Vagina (tissue), 2 donors: ENCODE data around the gene FAM135A. TPM values are rescaled to one million over a fixed set of nuclear protein-coding genes. Genes with fewer than 3 reads are reported as not detected.

Experiments
- DNase-seq, 2 donors: peaks; one replicate each; pipeline ENCODE4 v3.0.0-alpha.2; 2017; ENCODE audit errors: extremely low spot score in 2 of 2
- H3K27ac ChIP-seq: fragments of 200-600 bp; sonication (generic); one replicate; pipeline ENCODE4 v1.5.1; 2019
- H3K27me3 ChIP-seq: fragments of 200-600 bp; sonication (generic); one replicate; pipeline ENCODE4 v1.5.1; 2019
- H3K36me3 ChIP-seq, 2 donors: fragments of 200-600 bp; sonication (generic); one replicate each; pipeline ENCODE4 v1.5.1; 2017 to 2019
- H3K4me1 ChIP-seq: fragments of 200-600 bp; sonication (generic); one replicate; pipeline ENCODE4 v1.5.1; 2019
- H3K4me3 ChIP-seq, 2 donors: fragments of 200-600 bp; sonication (generic); 1 replicate in 1 of 2; 2 replicates in 1 of 2; pipeline ENCODE4 v1.5.1; 2016 to 2019
- H3K9me3 ChIP-seq: fragments of 200-600 bp; sonication (generic); one replicate; pipeline ENCODE4 v1.5.1; 2019
- CTCF ChIP-seq, 3 experiments: fragments of 450-650 bp in 2 of 3; fragments of 200-600 bp in 1 of 3; sonication (generic) in 1 of 3; IDR thresholded peaks; one replicate each; pipeline ENCODE4 v1.5.1; 2017 to 2019; ENCODE audit warnings: antibody characterized with exemption in 3 of 3, mild to moderate bottlenecking in 2 of 3, moderate library complexity in 2 of 3
- POLR2A ChIP-seq, 2 donors: fragments of 450-650 bp; IDR thresholded peaks; one replicate each; pipeline ENCODE4 v1.6.1; 2017; ENCODE audit warnings: antibody characterized with exemption in 2 of 2, mild to moderate bottlenecking in 2 of 2, moderate library complexity in 2 of 2
- POLR2AphosphoS5 ChIP-seq, 2 donors: sonication (generic); formaldehyde crosslinking; IDR thresholded peaks; one replicate each; pipeline ENCODE4 v1.9.0; 2017; ENCODE audit warnings: antibody characterized with exemption in 2 of 2, mild to moderate bottlenecking in 2 of 2, low read depth in 1 of 2; ENCODE audit not compliant: insufficient read depth in 1 of 2
- intact Hi-C: fragments of 100-400 bp; cut with DNase I; formaldehyde crosslinking; loops from one replicate; pipeline ENCODE4 v1.15.1; 2023
- total RNA-seq: library from RNA; depleted of rRNA; stranded (reverse); fragments of >200 nt; gene quantifications from one replicate; pipeline ENCODE4 v1.2.3, GENCODE V29; 2016

The FAM135A gene
- total RNA-seq, 1 donor from 2014 or later: 67.3 TPM

GRCh38 chr6:70395301-70395672, 18.0 kb upstream of the FAM135A start:
- H3K9me3 ChIP-seq: no peaks in the 10 kb centered on the region
- H3K27ac ChIP-seq: no peak overlapping the region
- peaks cover 6% of the 10 kb centered on the region for H3K4me1 ChIP-seq
- no peak for DNase-seq
- intact Hi-C loops: no loop called here
- TF ChIP-seq CTCF (IDR thresholded peaks at IDR 0.05) (no peak), POLR2AphosphoS5 (IDR thresholded peaks at IDR 0.05; ENCODE audit: insufficient read depth in 1 of 2, low read depth in 1 of 2) (no peak), POLR2A (IDR thresholded peaks at IDR 0.05) (no peak)
- no peaks in the 10 kb centered on the region for H3K36me3 ChIP-seq
- H3K4me3 ChIP-seq: no peak overlapping the region
- H3K27me3 ChIP-seq: no peaks in the 10 kb centered on the region

GRCh38 chr6:70396163-70396562, 17.1 kb upstream of the FAM135A start:
- H3K27ac ChIP-seq: peak overlapping the region; percentile 17
- no peak overlapping the region for H3K4me3 ChIP-seq
- no peak for DNase-seq
- no peaks in the 10 kb centered on the region for H3K36me3 ChIP-seq
- no peak for TF ChIP-seq POLR2A (IDR thresholded peaks at IDR 0.05)
- no peak for TF ChIP-seq POLR2AphosphoS5 (IDR thresholded peaks at IDR 0.05; ENCODE audit: insufficient read depth in 1 of 2, low read depth in 1 of 2)
- TF ChIP-seq CTCF (IDR thresholded peaks at IDR 0.05): no peak
- peaks cover 6% of the 10 kb centered on the region for H3K4me1 ChIP-seq
- intact Hi-C loops: no loop called here
- no peaks in the 10 kb centered on the region for H3K27me3 ChIP-seq
- no peaks in the 10 kb centered on the region for H3K9me3 ChIP-seq

- H3K27ac ChIP-seq: peak overlapping the region; percentile 41
- no peaks in the 10 kb centered on the region for H3K36me3 ChIP-seq
- H3K9me3 ChIP-seq: no peaks in the 10 kb centered on the region
- H3K27me3 ChIP-seq: no peaks in the 10 kb centered on the region
- peaks cover 6% of the 10 kb centered on the region for H3K4me1 ChIP-seq
- intact Hi-C loops: no loop called here
- DNase-seq: no peak
- TF ChIP-seq CTCF (IDR thresholded peaks at IDR 0.05) (no peak), POLR2AphosphoS5 (IDR thresholded peaks at IDR 0.05; ENCODE audit: insufficient read depth in 1 of 2, low read depth in 1 of 2) (peak in 1 of 2 donors; percentile 59), POLR2A (IDR thresholded peaks at IDR 0.05) (no peak)
- H3K4me3 ChIP-seq: peak overlapping the region in 1 of 2 donors; percentile 23
Measured at GRCh38 chr6:70396796-70397729, 16.2 kb upstream of the FAM135A start.

GRCh38 chr6:70398783-70399728, 14.3 kb upstream of the FAM135A start:
- no peak for DNase-seq
- Histone ChIP-seq H3K27ac (peak overlapping the region; percentile 20), H3K9me3 (no peaks in the 10 kb centered on the region), H3K4me3 (no peak overlapping the region), H3K4me1 (peaks cover 6% of the 10 kb centered on the region), H3K36me3 (no peaks in the 10 kb centered on the region), H3K27me3 (no peaks in the 10 kb centered on the region)
- TF ChIP-seq POLR2AphosphoS5 (IDR thresholded peaks at IDR 0.05; ENCODE audit: insufficient read depth in 1 of 2, low read depth in 1 of 2) (peak in 1 of 2 donors; percentile 78), POLR2A (IDR thresholded peaks at IDR 0.05) (no peak), CTCF (IDR thresholded peaks at IDR 0.05) (no peak)
- intact Hi-C loops: no loop called here
